IPS-15b (cell line): ENCODE results near the gene ZBTB16.

Experiments
- H3K27me3 ChIP-seq: one replicate; pipeline ENCODE4 v1.6.1; 2013; ENCODE audit warnings: low read length; ENCODE audit not compliant: control insufficient read depth, insufficient read depth
- H3K36me3 ChIP-seq: one replicate; pipeline ENCODE4 v1.6.1; 2013; ENCODE audit warnings: low read length; ENCODE audit not compliant: control insufficient read depth, insufficient read depth
- H3K4me1 ChIP-seq: one replicate; pipeline ENCODE4 v1.6.1; 2013; ENCODE audit warnings: mild to moderate bottlenecking, low read length; ENCODE audit not compliant: control insufficient read depth, insufficient read depth
- H3K4me3 ChIP-seq: one replicate; pipeline ENCODE4 v1.5.1; 2013; ENCODE audit warnings: low read depth, low read length
- H3K9ac ChIP-seq: one replicate; pipeline ENCODE4 v1.6.1; 2013; ENCODE audit warnings: low read depth, mild to moderate bottlenecking, low read length
- H3K9me3 ChIP-seq: one replicate; pipeline ENCODE4 v1.6.1; 2013; ENCODE audit warnings: mild to moderate bottlenecking, low read length; ENCODE audit not compliant: control insufficient read depth, insufficient read depth

Gene ZBTB16

DNA sequence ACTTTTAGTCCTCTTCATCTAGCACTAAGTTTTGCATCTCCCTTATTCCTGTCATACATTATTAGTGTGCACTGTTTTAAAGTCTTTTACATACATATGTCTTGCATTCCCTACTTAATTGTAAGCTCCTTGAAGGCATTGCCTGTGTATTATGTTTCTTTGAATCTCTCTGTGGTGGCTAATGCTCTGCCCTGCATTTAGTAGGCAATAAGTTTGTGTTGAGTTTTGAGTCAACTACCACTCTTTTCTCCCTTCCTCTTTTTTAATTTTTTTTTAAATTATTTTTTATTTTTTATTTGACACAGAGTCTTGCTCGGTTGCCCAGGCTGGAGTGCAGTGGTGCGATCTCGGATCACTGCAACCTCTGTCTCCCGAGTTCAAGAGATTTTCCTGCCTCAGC, 78.9 kb downstream of the ZBTB16 start:
- Histone ChIP-seq H3K4me1 (no peaks in the 10 kb centered on the region), H3K27me3 (no peaks in the 10 kb centered on the region), H3K4me3 (no peak overlapping the region), H3K36me3 (no peaks in the 10 kb centered on the region), H3K9me3 (no peaks in the 10 kb centered on the region), H3K9ac (no peak overlapping the region)

GRCh38 chr11:114140826-114141225, 81.3 kb downstream of the ZBTB16 start:
- Histone ChIP-seq H3K9me3 (no peaks in the 10 kb centered on the region), H3K36me3 (no peaks in the 10 kb centered on the region), H3K27me3 (no peaks in the 10 kb centered on the region), H3K9ac (no peak overlapping the region), H3K4me1 (no peaks in the 10 kb centered on the region), H3K4me3 (no peak overlapping the region)

DNA sequence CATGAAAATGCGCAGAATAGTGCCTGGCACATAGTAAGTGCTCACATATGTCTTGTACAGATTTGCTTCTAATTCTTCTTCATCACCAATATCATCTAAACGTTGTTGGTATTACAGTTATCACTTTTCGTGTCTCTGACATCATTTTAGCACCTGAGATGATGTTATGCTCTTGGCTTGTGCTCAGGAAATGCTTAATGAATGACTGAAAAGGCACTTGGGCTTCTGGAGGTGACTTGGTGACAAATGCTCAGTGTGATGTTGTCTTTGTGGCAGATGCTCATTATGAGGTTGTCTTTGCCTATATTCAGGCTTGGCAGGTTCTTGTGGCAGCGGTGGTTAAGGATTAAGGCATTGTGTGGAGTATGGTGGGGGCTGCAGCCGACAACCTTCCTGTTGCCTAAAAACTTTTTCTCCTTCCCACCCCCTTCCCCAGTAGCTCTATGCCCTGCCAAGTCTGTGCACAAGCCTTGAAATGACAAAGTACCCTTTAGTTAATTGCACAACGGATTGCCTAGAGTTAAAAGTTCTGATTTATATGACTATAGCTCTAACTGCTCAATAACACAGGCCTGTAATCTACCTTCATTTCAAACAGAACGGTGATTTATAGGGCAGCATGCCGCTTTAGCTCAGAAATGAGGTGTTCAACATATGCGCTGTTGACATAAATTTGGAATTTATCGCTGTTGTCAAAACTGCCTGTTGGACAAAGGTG, 82.5 kb downstream of the ZBTB16 start:
- Histone ChIP-seq H3K27me3 (no peaks in the 10 kb centered on the region), H3K9ac (no peak overlapping the region), H3K36me3 (no peaks in the 10 kb centered on the region), H3K4me1 (no peaks in the 10 kb centered on the region), H3K9me3 (no peaks in the 10 kb centered on the region), H3K4me3 (no peak overlapping the region)

DNA sequence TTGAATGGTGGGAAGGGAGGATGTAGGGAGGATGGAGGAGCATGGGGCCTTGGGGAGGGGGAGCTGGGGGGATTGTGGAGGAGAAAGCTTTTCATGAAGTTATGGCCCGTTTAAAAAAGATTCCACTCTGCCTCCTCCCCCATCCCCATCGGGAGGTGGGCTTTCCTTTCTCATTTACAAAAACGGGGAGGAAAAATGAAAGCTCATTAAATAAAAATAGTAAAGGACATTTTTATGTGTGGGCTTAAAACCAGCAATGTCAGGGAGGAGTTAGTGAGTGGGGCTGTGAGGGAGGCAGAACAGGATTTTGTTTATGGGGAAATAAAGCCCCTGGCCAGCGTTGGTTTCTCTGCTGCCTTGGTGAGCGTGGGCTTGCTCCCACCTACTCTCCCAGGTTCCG, 83.2 kb downstream of the ZBTB16 start:
- no peaks in the 10 kb centered on the region for H3K9me3 ChIP-seq
- H3K4me3 ChIP-seq: no peak overlapping the region
- H3K9ac ChIP-seq: no peak overlapping the region
- no peaks in the 10 kb centered on the region for H3K4me1 ChIP-seq
- no peaks in the 10 kb centered on the region for H3K27me3 ChIP-seq
- no peaks in the 10 kb centered on the region for H3K36me3 ChIP-seq

DNA sequence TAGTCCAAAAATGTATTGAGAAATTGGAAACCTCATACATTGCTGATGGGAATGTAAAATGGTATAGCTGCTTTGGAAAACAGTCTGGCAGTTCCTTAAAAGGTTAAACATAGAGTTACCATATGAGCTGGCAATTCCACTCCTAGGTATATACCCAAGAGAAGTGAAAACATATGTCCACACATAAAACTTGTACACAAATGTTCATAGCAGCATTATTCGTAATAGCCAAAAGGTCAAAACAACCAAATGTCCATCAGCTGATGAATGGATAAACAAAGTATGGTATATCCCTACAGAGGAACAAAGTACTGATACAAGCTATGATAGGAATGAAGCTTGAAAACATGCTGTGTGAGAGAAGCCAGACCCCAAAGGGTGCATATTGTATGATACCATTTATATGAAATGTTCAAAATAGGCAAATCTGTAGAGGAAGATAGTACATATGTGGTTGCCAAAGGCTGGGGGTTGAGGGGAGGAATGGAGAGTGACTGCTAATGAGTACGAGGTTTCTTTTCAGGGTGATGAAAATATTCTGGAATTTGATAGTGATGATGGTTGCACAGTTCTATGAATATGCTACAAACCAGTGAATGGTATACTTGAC, 85.8 kb downstream of the ZBTB16 start:
- H3K9ac ChIP-seq: no peak overlapping the region
- H3K36me3 ChIP-seq: no peaks in the 10 kb centered on the region
- H3K27me3 ChIP-seq: no peaks in the 10 kb centered on the region
- no peaks in the 10 kb centered on the region for H3K9me3 ChIP-seq
- no peaks in the 10 kb centered on the region for H3K4me1 ChIP-seq
- no peak overlapping the region for H3K4me3 ChIP-seq

- Histone ChIP-seq H3K4me1 (no peaks in the 10 kb centered on the region), H3K4me3 (no peak overlapping the region), H3K36me3 (no peaks in the 10 kb centered on the region), H3K27me3 (no peaks in the 10 kb centered on the region), H3K9ac (no peak overlapping the region), H3K9me3 (no peaks in the 10 kb centered on the region)
Measured at GRCh38 chr11:114147375-114148012, 88.0 kb downstream of the ZBTB16 start.

GRCh38 chr11:114148013-114148382, 88.5 kb downstream of the ZBTB16 start:
- Histone ChIP-seq H3K9ac (no peak overlapping the region), H3K4me1 (no peaks in the 10 kb centered on the region), H3K27me3 (no peaks in the 10 kb centered on the region), H3K36me3 (no peaks in the 10 kb centered on the region), H3K4me3 (no peak overlapping the region), H3K9me3 (no peaks in the 10 kb centered on the region)

DNA sequence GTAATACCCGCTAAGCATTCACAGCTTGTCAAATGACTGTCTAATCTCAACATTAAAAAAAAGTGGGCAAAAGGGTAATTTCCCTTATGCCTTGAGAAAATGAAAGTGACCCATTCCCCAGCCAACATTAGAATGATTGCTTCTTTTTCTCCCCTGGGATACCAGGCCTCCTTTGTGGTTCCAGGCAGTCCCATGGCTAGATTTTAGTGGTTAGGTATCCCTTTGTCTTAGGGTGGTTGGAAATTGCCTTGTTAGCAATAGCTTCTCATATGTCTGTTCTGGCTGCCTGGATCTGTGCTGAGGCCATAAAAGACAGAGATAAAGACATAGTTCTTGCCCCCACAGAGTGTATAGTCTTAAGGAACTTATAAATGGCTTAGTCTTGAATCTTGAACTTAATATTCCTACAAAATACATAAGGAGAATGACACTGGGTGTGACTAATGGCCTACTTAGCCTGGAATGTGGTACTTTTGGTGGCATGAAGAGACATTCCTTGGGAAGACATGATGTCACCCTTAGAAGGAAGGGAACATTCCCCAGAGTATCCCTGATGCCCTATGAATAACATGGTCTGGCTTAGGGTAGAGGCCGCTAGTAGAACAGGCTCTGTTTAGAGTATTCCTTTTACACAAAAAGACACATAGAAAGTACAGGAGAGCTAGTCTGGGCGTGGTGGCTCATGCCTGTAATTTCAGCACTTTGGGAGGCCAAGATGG, 90.3 kb downstream of the ZBTB16 start:
- Histone ChIP-seq H3K4me1 (no peaks in the 10 kb centered on the region), H3K36me3 (no peaks in the 10 kb centered on the region), H3K27me3 (no peaks in the 10 kb centered on the region), H3K9ac (no peak overlapping the region), H3K4me3 (no peak overlapping the region), H3K9me3 (no peaks in the 10 kb centered on the region)

- Histone ChIP-seq H3K9me3 (no peaks in the 10 kb centered on the region), H3K4me1 (no peaks in the 10 kb centered on the region), H3K9ac (no peak overlapping the region)
Measured at GRCh38 chr11:114150671-114151070, 91.2 kb downstream of the ZBTB16 start.

DNA sequence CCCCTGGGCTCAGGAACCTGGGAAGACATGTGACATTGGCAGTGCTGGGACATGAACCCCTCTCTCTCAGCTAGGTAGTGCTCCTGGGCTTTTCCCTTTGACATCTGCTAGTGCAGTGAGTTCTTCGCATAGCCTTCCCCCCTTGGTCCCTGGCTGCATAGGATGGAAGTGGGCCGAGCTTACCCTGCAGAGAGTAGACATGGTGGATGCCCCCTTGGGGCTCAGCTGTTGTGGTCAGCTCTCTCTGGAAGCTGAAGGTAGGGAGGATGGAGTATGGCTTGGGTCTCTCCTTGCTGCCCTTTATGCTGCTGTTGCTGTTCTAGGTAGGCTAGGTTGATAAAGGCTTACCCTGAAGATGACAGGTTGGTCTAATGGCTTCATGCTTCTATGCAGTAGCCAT, 92.1 kb downstream of the ZBTB16 start:
- H3K4me1 ChIP-seq: no peaks in the 10 kb centered on the region
- H3K36me3 ChIP-seq: no peaks in the 10 kb centered on the region
- no peak overlapping the region for H3K9ac ChIP-seq
- no peak overlapping the region for H3K4me3 ChIP-seq
- H3K9me3 ChIP-seq: no peaks in the 10 kb centered on the region
- H3K27me3 ChIP-seq: no peaks in the 10 kb centered on the region

More at GRCh38 chr11:114150671-114151070, 91.2 kb downstream of the ZBTB16 start:
- H3K4me3 ChIP-seq: no peak overlapping the region
- H3K36me3 ChIP-seq: no peaks in the 10 kb centered on the region
- no peaks in the 10 kb centered on the region for H3K27me3 ChIP-seq

DNA sequence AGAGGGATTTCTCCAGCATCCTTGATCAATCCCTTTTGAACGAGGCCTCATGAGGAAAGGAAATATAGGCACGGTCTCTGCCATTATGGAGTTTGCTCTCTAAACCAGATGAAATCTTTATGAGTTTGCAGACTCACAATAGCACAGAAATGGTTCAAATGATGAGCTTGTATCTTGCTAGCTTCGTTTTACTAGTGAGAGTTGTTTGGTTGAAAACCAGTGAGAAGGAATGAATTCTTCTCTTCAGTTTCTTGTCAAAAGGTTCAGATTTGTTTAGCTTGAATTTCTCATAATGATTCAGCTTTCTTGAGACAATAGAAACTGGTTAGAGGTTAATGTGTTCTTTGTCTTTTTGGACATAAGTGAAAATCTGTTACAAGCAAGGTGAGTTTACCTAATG, 92.7 kb downstream of the ZBTB16 start:
- H3K4me3 ChIP-seq: no peak overlapping the region
- H3K36me3 ChIP-seq: no peaks in the 10 kb centered on the region
- H3K27me3 ChIP-seq: no peaks in the 10 kb centered on the region
- H3K9ac ChIP-seq: no peak overlapping the region
- H3K4me1 ChIP-seq: no peaks in the 10 kb centered on the region
- H3K9me3 ChIP-seq: no peaks in the 10 kb centered on the region
